M059J (cell line): ENCODE measurements around the gene ISG15. TPM values are rescaled to one million over a fixed set of nuclear protein-coding genes. Genes with fewer than 3 reads are reported as not detected.
"Not testable (repeated sequence)": the region's sequence is repeated elsewhere in the genome, so short reads cannot be mapped to it uniquely, and the experiment has no call there.

Source experiments
- DNase-seq: peaks from one replicate; pipeline ENCODE4 v3.0.0-alpha.2; 2012; ENCODE audit warnings: low read depth
- total RNA-seq: library from RNA; depleted of rRNA; stranded (reverse); fragments of >200 nt; shearing (Covaris generic); gene quantifications from 2 replicates; pipeline ENCODE4 v1.2.3, GENCODE V29; 2014

The ISG15 gene
- total RNA-seq, 1 experiment from 2014 or later = 3,124 TPM

DNA sequence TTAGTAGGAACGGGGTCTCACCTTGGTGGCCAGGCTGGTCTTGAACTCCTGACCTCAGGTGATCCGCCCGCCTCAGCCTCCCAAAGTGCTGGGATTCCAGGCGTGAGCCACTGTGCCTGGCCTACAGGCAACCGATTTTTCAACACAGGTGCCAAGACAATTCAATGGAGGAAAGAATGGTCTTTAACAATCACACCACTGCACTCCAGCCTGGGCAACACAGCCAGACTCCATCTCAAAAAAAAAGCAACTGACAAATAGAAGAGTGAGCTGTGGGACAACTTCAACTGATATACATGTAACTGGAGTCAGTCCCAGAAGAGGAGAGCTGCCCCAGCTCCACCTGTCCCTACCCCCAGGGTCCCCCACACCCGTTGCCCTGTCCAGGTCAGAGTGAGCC lies 18.8 kb upstream of the ISG15 start:
- not testable (repeated sequence) for DNase-seq

- DNase-seq = no peak
Measured at GRCh38 chr1:995665-996633, 17.3 kb upstream of the ISG15 start.

DNA sequence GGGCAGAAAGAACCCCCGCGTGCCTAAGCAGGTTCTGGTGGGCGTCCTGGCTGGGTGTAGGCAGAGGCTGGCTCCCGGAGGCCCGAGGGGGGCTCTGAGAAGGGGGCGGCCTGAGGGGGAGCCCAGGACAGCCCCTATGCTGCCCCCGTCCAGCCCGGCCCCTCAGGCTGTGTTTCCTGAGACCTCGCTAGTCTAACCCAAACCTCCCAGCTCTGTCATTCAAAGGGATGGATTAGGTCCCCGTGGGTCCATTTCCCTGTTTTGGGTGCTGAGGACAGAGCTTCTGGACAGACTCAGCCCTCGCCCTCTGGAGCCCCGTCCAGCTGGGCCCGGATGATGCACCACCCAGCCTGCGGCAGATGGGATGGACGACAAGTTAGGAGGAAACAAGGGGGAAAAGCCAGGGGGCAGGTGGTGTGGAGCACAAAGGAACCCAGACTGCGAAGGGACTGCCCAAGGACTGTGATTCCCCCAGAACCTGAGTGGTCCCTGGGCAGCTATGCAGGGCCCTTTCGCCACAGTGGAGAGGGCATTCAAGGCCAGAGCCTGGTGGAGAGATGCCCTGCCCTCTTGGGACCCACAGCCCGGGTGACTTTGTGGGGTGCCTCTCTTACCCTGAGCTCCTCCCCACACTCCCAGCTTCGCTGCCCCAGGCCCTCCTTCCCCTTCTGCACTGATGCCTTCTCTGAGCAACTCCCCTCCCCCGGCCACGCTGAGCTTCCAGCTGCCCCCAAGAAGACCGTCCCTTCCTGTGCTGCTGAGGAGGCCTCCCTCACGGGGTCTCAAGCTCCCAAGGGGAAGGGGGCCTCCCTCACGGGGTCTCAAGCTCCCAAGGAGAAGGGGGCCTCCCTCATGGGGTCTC lies 16.2 kb upstream of the ISG15 start:
- DNase-seq = no peak

GRCh38 chr1:997713-997992 lies 15.6 kb upstream of the ISG15 start:
- DNase-seq = no peak

GRCh38 chr1:997993-998744 lies 15.1 kb upstream of the ISG15 start:
- DNase-seq = no peak

GRCh38 chr1:998745-998994 lies 14.6 kb upstream of the ISG15 start:
- DNase-seq = no peak

- peak; percentile 52 for DNase-seq
Measured at GRCh38 chr1:998995-999724, 14.1 kb upstream of the ISG15 start.

- peak; percentile 90 for DNase-seq
Measured at GRCh38 chr1:999725-1000356, 13.5 kb upstream of the ISG15 start, which contains the start of gene HES4. Gene HES4, minus strand, starts transcription at chr1:1000097. Its CDS starts 124 bp downstream, at chr1:999973.

GRCh38 chr1:1000357-1001056 lies 12.8 kb upstream of the ISG15 start:
- peak; percentile 84 for DNase-seq

DNA sequence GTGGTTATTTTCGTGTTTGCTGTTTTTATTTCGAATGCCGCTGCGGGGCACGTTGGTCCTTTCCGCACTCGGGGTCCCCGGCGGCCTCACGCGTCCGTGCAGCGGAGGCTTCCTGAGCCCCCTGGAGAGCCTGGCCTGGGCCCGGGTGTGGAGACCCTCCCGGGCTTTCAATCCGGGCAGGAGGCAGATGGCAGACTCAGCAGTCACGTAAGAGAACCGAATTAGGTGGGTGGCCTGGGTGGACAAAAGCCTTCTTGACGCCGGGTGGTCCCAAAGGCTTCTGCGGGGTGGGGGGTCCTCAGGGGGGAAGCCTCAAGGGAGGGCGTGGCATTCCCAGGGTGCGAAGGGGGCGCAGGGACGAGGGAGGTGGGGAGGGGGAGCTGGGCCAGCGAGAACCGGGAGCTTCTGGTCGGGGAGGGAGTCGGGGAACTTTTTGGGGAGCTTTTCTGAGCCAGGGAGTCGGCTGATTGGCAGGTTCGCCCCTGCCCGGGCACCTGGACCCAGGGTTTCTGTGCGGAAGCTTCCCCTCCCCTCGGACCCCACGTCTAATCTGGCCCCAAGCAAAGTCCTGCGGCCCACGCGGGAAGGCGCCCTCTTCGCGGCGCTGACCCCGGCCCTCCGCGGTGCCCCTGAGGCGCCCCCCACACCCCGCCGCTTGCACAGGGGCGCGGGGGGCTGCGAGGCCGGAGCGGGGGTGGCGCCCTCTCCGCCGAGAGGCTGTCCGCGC lies 12.1 kb upstream of the ISG15 start:
- DNase-seq = peak; percentile 50

GRCh38 chr1:1003618-1004419 lies 9.5 kb upstream of the ISG15 start:
- DNase-seq = no peak

- no peak for DNase-seq
Measured at GRCh38 chr1:1004420-1004779, 8.9 kb upstream of the ISG15 start.

DNA sequence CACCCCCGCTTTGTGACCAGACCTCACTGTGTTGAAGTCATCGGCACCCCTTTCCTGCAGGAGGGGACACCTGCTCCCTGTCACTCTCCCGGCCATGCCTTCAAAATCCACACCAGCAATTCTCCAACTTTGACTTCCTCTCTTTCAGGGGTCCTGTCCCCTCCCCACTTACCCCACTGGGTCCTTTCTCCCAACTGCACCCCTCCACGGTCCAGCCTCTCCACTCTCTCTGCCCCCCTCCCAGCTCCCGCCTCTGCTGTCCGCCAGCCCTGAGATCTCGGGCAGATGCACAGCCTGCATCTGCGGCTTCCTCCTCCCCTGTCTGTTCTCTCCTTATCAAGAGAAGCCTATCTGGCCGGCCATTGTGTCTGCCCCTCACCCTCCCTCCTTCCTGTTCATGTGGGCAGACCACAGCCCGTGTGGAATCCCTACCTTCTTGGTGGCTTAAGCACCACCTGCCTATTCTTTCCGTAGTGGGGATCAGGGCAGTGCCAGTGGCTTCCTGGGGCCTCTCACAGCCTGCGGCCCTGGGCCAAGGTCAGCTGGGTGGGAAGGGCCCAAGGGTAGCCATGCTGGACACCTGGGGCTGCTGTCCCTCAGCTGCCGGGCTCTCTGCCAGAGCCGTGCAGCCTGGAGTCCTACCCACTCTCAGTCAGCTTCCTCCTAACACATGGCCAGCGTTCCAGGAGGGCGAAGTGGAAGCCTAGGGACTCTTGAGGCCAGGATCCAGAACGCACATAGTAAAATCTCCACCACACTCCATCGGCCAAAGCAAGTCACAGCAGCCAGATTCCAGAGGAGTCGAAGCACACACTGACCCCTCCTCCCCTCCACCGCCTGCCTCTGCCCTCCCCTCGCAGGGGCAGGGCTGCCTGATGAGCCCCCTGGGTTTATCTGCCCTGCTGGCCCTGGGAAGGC lies 8.3 kb upstream of the ISG15 start:
- peak; percentile 85 for DNase-seq

GRCh38 chr1:1005774-1006304 lies 7.5 kb upstream of the ISG15 start:
- no peak for DNase-seq

DNA sequence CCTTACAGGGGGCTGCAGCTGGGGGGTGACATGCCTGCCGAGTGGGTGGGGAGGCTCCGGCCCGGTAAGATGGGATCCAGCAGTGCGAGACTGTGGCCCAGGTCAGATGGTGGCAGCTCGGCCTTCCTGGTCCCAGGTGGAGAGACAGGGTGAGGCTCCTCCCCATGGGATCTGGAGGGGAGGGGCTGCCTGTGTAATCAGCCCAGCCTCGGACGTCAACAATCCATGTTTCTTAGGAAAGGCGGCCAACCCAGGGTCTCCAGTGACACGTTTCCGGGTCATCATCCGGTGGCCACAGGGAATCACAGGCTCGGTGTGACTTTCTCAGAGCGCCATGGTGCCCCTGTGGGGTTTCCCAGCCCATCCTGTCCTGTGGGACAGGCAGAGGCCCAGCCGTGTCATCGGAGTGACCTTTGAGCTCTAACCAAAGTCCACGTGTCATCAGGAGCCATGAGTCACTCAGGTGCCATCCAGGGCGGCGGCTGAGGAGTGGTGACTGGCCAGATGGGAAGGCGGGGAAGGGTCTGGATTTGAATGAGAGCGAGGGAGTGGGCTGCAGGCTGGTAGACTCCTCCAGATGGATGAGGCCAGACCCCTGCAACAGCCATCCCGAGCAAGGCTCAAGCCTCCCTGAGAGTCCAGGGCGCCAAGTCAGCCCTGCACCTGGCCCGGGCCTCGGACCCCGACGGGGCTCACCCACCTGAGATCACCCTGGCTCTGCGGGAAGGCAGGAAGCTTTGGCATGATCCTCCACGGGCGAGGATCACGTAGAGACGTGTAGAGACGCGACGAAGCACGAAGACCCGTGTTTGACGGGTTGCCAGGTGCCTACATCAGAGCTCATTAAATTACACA lies 6.8 kb upstream of the ISG15 start:
- no peak for DNase-seq

DNA sequence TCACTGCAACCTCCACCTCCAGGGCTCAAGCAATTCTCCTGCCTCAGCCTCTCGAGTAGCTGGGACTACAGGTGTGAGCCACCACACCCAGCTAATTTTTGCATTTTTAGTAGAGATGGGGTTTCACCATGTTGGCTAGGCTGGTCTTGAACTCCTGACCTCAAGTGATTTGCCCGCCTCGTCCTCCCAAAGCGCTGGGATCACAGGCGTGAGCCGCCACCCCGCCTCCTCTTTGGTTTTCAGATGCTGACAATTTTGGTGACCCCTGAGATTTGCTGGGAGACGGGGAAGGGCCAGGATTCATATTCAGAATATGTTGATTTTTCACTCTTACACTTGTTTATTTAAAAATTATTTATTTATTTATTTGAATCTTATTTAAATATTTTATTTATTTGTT lies 3.2 kb upstream of the ISG15 start:
- DNase-seq = not testable (repeated sequence)
